H1 (cell line): ENCODE measurements around the gene NAV2.

Source experiments
- CEBPB ChIP-seq: IDR thresholded peaks from 2 replicates; pipeline ENCODE4 v1.6.1; 2012; ENCODE audit warnings: low read depth, low read length
- GABPA ChIP-seq: IDR thresholded peaks from 2 replicates; pipeline ENCODE4 v1.6.1; 2011; ENCODE audit warnings: mild to moderate bottlenecking, low read length, moderate library complexity, borderline replicate concordance; ENCODE audit not compliant: insufficient read depth
- RXRA ChIP-seq: IDR thresholded peaks from 2 replicates; pipeline ENCODE4 v1.6.1; 2011; ENCODE audit warnings: low read depth, mild to moderate bottlenecking, low read length, moderate library complexity; ENCODE audit not compliant: insufficient read depth
- TF ChIP-seq, protein P1 (sequence below), 3 experiments: IDR thresholded peaks; 1 replicate in 2 of 3; 2 replicates in 1 of 3; pipeline versions ENCODE4 v1.5.1 to v1.6.1; 2011; ENCODE audit warnings: low read length in 3 of 3, mild to moderate bottlenecking in 3 of 3, inconsistent platforms in 2 of 3, low read depth in 1 of 3, moderate library complexity in 1 of 3; ENCODE audit not compliant: insufficient read depth in 1 of 3; ENCODE audit errors: control extremely low read depth in 1 of 3
- TF ChIP-seq, protein P2 (sequence below): IDR thresholded peaks from 2 replicates; pipeline ENCODE4 v1.6.1; 2011; ENCODE audit warnings: low read length, improper control_type of control experiment

DNA sequence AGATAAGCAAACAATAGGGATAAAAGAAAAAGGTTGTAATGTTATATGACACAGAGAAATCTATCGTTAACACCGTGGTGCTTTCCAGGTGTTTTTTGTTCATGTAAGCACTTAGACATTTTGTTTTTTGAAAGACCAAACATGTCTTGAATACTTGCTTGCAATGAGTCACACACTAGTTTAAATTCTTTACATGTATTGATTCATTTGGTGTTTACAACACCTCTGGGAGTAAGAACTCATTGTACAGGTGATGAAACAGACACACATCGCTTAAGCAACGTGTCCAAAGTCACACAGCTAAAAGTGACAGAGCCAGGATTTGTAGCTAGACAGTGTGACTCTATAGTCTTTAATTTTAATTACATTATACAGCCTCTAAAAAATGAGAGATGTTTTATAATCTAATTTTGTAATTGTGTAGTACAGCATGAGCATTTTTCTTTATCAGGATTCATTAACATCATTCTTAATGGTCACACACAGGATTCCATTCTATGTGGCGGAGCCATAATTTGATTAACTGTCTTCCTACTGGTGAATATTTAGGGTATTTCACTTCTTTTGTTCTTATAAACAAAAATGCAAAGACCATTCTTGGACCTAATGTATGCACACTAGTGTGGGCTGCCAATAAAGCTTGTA lies 298.8 kb downstream of the NAV2 start:
- no peak for TF ChIP-seq GABPA
- TF ChIP-seq, protein P1, sequence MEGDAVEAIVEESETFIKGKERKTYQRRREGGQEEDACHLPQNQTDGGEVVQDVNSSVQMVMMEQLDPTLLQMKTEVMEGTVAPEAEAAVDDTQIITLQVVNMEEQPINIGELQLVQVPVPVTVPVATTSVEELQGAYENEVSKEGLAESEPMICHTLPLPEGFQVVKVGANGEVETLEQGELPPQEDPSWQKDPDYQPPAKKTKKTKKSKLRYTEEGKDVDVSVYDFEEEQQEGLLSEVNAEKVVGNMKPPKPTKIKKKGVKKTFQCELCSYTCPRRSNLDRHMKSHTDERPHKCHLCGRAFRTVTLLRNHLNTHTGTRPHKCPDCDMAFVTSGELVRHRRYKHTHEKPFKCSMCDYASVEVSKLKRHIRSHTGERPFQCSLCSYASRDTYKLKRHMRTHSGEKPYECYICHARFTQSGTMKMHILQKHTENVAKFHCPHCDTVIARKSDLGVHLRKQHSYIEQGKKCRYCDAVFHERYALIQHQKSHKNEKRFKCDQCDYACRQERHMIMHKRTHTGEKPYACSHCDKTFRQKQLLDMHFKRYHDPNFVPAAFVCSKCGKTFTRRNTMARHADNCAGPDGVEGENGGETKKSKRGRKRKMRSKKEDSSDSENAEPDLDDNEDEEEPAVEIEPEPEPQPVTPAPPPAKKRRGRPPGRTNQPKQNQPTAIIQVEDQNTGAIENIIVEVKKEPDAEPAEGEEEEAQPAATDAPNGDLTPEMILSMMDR (IDR thresholded peaks at IDR 0.05; ENCODE audit: control extremely low read depth in 1 of 3, insufficient read depth in 1 of 3, low read depth in 1 of 3, low read length in 3 of 3), result no peak
- no peak for TF ChIP-seq RXRA
- TF ChIP-seq, protein P2, sequence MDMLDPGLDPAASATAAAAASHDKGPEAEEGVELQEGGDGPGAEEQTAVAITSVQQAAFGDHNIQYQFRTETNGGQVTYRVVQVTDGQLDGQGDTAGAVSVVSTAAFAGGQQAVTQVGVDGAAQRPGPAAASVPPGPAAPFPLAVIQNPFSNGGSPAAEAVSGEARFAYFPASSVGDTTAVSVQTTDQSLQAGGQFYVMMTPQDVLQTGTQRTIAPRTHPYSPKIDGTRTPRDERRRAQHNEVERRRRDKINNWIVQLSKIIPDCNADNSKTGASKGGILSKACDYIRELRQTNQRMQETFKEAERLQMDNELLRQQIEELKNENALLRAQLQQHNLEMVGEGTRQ, result no peak
- no peak for TF ChIP-seq CEBPB
